Panc1 (cell line): ENCODE data around the gene KCNJ1.

ENCODE experiments used
- POLR2AphosphoS5 ChIP-seq: IDR thresholded peaks from 2 replicates; pipeline ENCODE4 v1.6.1; 2012; ENCODE audit warnings: mild to moderate bottlenecking, low read depth, low read length, moderate library complexity
- SIN3A ChIP-seq: IDR thresholded peaks from 2 replicates; pipeline ENCODE4 v1.6.1; 2012; ENCODE audit warnings: low read depth, mild to moderate bottlenecking, low read length, moderate library complexity, borderline replicate concordance; ENCODE audit not compliant: insufficient read depth
- TCF7L2 ChIP-seq: IDR thresholded peaks from 2 replicates; pipeline ENCODE4 v1.6.1; 2011; ENCODE audit warnings: mild to moderate bottlenecking, low read depth, low read length, inconsistent platforms
- TF ChIP-seq, protein P1 (sequence below): fragments of 450-650 bp; IDR thresholded peaks from 2 replicates; pipeline ENCODE4 v1.5.1; 2017; ENCODE audit warnings: mild to moderate bottlenecking
- TF ChIP-seq, protein P2 (sequence below), 2 experiments: IDR thresholded peaks; 2 replicates each; pipeline ENCODE4 v1.6.1; 2011 to 2012; ENCODE audit warnings: low read depth in 2 of 2, control low read depth in 1 of 2, low read length in 1 of 2, mild to moderate bottlenecking in 1 of 2, moderate library complexity in 1 of 2; ENCODE audit not compliant: insufficient read depth in 1 of 2

DNA sequence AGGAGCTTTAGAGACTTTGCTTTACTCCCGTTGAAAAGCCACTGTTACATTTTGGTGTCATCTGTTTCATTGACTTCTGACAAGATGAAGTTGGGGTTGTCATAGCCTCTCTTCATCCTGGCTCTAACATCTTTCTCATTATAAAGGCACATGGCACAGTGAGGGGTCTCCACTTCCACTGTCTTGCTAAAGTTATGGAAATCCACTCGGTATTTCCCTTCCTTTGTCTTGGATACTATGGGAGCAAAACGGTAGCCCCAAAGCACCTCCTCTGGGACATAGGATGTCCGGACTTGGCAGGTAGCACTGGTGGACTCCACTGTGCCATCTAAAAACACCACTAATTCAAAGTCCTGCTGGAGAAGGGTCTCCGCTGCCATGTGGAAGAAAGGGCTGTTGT lies 28.0 kb downstream of the KCNJ1 start:
- TF ChIP-seq, protein P1, sequence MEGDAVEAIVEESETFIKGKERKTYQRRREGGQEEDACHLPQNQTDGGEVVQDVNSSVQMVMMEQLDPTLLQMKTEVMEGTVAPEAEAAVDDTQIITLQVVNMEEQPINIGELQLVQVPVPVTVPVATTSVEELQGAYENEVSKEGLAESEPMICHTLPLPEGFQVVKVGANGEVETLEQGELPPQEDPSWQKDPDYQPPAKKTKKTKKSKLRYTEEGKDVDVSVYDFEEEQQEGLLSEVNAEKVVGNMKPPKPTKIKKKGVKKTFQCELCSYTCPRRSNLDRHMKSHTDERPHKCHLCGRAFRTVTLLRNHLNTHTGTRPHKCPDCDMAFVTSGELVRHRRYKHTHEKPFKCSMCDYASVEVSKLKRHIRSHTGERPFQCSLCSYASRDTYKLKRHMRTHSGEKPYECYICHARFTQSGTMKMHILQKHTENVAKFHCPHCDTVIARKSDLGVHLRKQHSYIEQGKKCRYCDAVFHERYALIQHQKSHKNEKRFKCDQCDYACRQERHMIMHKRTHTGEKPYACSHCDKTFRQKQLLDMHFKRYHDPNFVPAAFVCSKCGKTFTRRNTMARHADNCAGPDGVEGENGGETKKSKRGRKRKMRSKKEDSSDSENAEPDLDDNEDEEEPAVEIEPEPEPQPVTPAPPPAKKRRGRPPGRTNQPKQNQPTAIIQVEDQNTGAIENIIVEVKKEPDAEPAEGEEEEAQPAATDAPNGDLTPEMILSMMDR, result no peak
- TF ChIP-seq, protein P2, sequence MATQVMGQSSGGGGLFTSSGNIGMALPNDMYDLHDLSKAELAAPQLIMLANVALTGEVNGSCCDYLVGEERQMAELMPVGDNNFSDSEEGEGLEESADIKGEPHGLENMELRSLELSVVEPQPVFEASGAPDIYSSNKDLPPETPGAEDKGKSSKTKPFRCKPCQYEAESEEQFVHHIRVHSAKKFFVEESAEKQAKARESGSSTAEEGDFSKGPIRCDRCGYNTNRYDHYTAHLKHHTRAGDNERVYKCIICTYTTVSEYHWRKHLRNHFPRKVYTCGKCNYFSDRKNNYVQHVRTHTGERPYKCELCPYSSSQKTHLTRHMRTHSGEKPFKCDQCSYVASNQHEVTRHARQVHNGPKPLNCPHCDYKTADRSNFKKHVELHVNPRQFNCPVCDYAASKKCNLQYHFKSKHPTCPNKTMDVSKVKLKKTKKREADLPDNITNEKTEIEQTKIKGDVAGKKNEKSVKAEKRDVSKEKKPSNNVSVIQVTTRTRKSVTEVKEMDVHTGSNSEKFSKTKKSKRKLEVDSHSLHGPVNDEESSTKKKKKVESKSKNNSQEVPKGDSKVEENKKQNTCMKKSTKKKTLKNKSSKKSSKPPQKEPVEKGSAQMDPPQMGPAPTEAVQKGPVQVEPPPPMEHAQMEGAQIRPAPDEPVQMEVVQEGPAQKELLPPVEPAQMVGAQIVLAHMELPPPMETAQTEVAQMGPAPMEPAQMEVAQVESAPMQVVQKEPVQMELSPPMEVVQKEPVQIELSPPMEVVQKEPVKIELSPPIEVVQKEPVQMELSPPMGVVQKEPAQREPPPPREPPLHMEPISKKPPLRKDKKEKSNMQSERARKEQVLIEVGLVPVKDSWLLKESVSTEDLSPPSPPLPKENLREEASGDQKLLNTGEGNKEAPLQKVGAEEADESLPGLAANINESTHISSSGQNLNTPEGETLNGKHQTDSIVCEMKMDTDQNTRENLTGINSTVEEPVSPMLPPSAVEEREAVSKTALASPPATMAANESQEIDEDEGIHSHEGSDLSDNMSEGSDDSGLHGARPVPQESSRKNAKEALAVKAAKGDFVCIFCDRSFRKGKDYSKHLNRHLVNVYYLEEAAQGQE (IDR thresholded peaks at IDR 0.05; ENCODE audit: insufficient read depth in 1 of 2, low read depth in 2 of 2, low read length in 1 of 2), result no peak
- no peak for TF ChIP-seq POLR2AphosphoS5
- TF ChIP-seq SIN3A, result no peak
- no peak for TF ChIP-seq TCF7L2
